H1 (cell line): ENCODE results near the gene MPV17L. TPM values are rescaled to one million over a fixed set of nuclear protein-coding genes. Genes with fewer than 3 reads are reported as not detected.
"Not testable (repeated sequence)": the region's sequence is repeated elsewhere in the genome, so short reads cannot be mapped to it uniquely, and the experiment has no call there.

Source experiments
- CTCF ChIA-PET: fragments of 300-600 bp; sonication (Branson Sonifier 250); formaldehyde crosslinking; loops from one replicate; lab custom pipeline; 2021; ENCODE audit not compliant: partially characterized antibody; lab: Charles Lee
- POLR2A ChIA-PET: fragments of 300-600 bp; sonication (Branson Sonifier 250); formaldehyde crosslinking; loops from one replicate; lab custom pipeline; 2021; ENCODE audit warnings: inconsistent platforms; ENCODE audit not compliant: partially characterized antibody; lab: Charles Lee
- DNase-seq, 2 experiments: peaks; one replicate each; pipeline versions ENCODE4 v3.0.0 to v3.0.0-alpha.2; 2010 to 2022; ENCODE audit warnings: low spot score in 2 of 2, low read depth in 1 of 2, mixed read lengths in 1 of 2
- FAIRE-seq: peaks from 2 replicates; lab custom pipeline; 2011; peaks lifted over from hg19 to GRCh38; lab: Jason Lieb, UNC
- H2AFZ ChIP-seq: 2 replicates; pipeline ENCODE4 v1.8.1; 2012; ENCODE audit warnings: low read length, inconsistent platforms
- H2AK5ac ChIP-seq: 2 replicates; pipeline ENCODE4 v1.6.1; 2013; ENCODE audit warnings: low read depth, low read length
- H2BK120ac ChIP-seq: replicated peaks from 2 replicates; pipeline ENCODE3; 2013; ENCODE audit warnings: low read depth, low read length, inconsistent platforms
- H2BK12ac ChIP-seq: 2 replicates; pipeline ENCODE4 v1.6.1; 2013; ENCODE audit warnings: low read depth, low read length
- H2BK15ac ChIP-seq: 2 replicates; pipeline ENCODE4 v1.6.1; 2013; ENCODE audit warnings: low read length
- H2BK20ac ChIP-seq: 2 replicates; pipeline ENCODE4 v1.6.1; 2013; ENCODE audit warnings: low read length
- H2BK5ac ChIP-seq: 2 replicates; pipeline ENCODE4 v1.6.1; 2013; ENCODE audit warnings: low read depth, low read length
- H3K14ac ChIP-seq: 2 replicates; pipeline ENCODE4 v1.6.1; 2013; ENCODE audit warnings: inconsistent platforms; ENCODE audit not compliant: insufficient read length
- H3K18ac ChIP-seq: 2 replicates; pipeline ENCODE4 v1.6.1; 2013; ENCODE audit warnings: low read length; ENCODE audit errors: extremely low read depth
- H3K23ac ChIP-seq: 2 replicates; pipeline ENCODE4 v1.6.1; 2013; ENCODE audit warnings: inconsistent platforms; ENCODE audit not compliant: insufficient read length
- H3K23me2 ChIP-seq: 2 replicates; pipeline ENCODE4 v1.6.1; 2013; ENCODE audit warnings: low read depth, low read length
- H3K27ac ChIP-seq: 2 replicates; pipeline ENCODE4 v1.6.1; 2011; ENCODE audit warnings: low read depth, low read length, inconsistent platforms
- H3K27me3 ChIP-seq, 4 experiments: replicated peaks in 1 of 4; 1 replicate in 1 of 4; 2 replicates in 3 of 4; pipeline versions ENCODE4 v1.6.1 to v1.8.1; 2011 to 2013; ENCODE audit warnings: low read length in 3 of 4, mild to moderate bottlenecking in 3 of 4, inconsistent platforms in 2 of 4, mixed read lengths in 2 of 4, moderate library complexity in 1 of 4; ENCODE audit not compliant: control insufficient read depth in 3 of 4, insufficient read depth in 3 of 4; ENCODE audit errors: extremely low read depth in 1 of 4
- H3K36me3 ChIP-seq, 4 experiments: 2 replicates each; pipeline versions ENCODE4 v1.6.1 to v1.8.1; 2011 to 2013; ENCODE audit warnings: mild to moderate bottlenecking in 4 of 4, low read length in 3 of 4, moderate library complexity in 2 of 4, control low read depth in 1 of 4, inconsistent platforms in 1 of 4; ENCODE audit not compliant: insufficient read depth in 4 of 4, control insufficient read depth in 2 of 4
- H3K4ac ChIP-seq: replicated peaks from 2 replicates; pipeline ENCODE3; 2013; ENCODE audit warnings: low read length, low read depth, mixed read lengths, inconsistent platforms; ENCODE audit not compliant: insufficient read length
- H3K4me1 ChIP-seq, 4 experiments: replicated peaks in 1 of 4; 1 replicate in 1 of 4; 2 replicates in 3 of 4; pipeline versions ENCODE4 v1.6.1 to v1.8.1; 2011 to 2013; ENCODE audit warnings: low read length in 3 of 4, inconsistent platforms in 2 of 4, mixed read lengths in 1 of 4; ENCODE audit not compliant: insufficient read depth in 4 of 4, control insufficient read depth in 3 of 4
- H3K4me2 ChIP-seq, 2 experiments: 2 replicates each; pipeline versions ENCODE4 v1.6.1 to v1.8.1; 2011 to 2013; ENCODE audit warnings: low read depth in 2 of 2, low read length in 2 of 2, control low read depth in 1 of 2, inconsistent platforms in 1 of 2, mild to moderate bottlenecking in 1 of 2; ENCODE audit not compliant: insufficient read depth in 1 of 2
- H3K4me3 ChIP-seq, 4 experiments: fragments of 200-600, 300-600 bp in 1 of 4; sonication (generic), shearing (Covaris generic), sonication (Bioruptor Twin) in 1 of 4; 2 replicates each; pipeline versions ENCODE4 v1.5.1 to v1.8.1; 2011 to 2016; ENCODE audit warnings: low read length in 4 of 4, low read depth in 3 of 4, control low read depth in 2 of 4, inconsistent platforms in 2 of 4, mild to moderate bottlenecking in 2 of 4, mixed read lengths in 1 of 4, moderate library complexity in 1 of 4; ENCODE audit not compliant: insufficient read depth in 2 of 4; ENCODE audit errors: extremely low read depth in 1 of 4
- H3K56ac ChIP-seq: replicated peaks from 2 replicates; pipeline ENCODE3; 2013; ENCODE audit warnings: low read depth, mild to moderate bottlenecking, mixed read lengths, low read length, inconsistent platforms; ENCODE audit not compliant: insufficient read length
- H3K79me1 ChIP-seq: 2 replicates; pipeline ENCODE4 v1.6.1; 2013; ENCODE audit warnings: low read depth, low read length, control low read depth
- H3K79me2 ChIP-seq, 2 experiments: 2 replicates each; pipeline versions ENCODE4 v1.6.1 to v1.8.1; 2012 to 2013; ENCODE audit warnings: low read length in 2 of 2, mild to moderate bottlenecking in 2 of 2, inconsistent platforms in 1 of 2; ENCODE audit not compliant: insufficient read depth in 2 of 2, control insufficient read depth in 1 of 2
- H3K9ac ChIP-seq, 4 experiments: replicated peaks in 1 of 4; 1 replicate in 1 of 4; 2 replicates in 3 of 4; pipeline versions ENCODE4 v1.6.1 to v1.8.1; 2011 to 2013; ENCODE audit warnings: low read depth in 3 of 4, low read length in 3 of 4, control low read depth in 2 of 4, mild to moderate bottlenecking in 2 of 4, moderate library complexity in 2 of 4, inconsistent platforms in 1 of 4; ENCODE audit errors: extremely low read depth in 1 of 4
- H3K9me3 ChIP-seq, 2 experiments: 2 replicates each; pipeline versions ENCODE4 v1.6.1 to v1.8.1; 2012 to 2013; ENCODE audit warnings: mild to moderate bottlenecking in 2 of 2, moderate library complexity in 2 of 2, control low read depth in 1 of 2, inconsistent platforms in 1 of 2, low read depth in 1 of 2, low read length in 1 of 2, mixed read lengths in 1 of 2; ENCODE audit not compliant: insufficient read depth in 2 of 2
- H4K20me1 ChIP-seq, 2 experiments: replicated peaks in 1 of 2; 2 replicates each; pipeline versions ENCODE3 to v1.8.1; 2011 to 2013; ENCODE audit warnings: inconsistent platforms in 2 of 2, low read length in 2 of 2, mild to moderate bottlenecking in 1 of 2; ENCODE audit not compliant: insufficient read depth in 2 of 2, control insufficient read depth in 1 of 2
- H4K5ac ChIP-seq: 2 replicates; pipeline ENCODE4 v1.6.1; 2013; ENCODE audit warnings: low read length, low read depth, mixed read lengths, inconsistent platforms; ENCODE audit not compliant: insufficient read length
- H4K8ac ChIP-seq: 2 replicates; pipeline ENCODE4 v1.8.0; 2013; ENCODE audit warnings: mild to moderate bottlenecking, moderate library complexity, low read length, inconsistent platforms; ENCODE audit not compliant: insufficient read depth; ENCODE audit errors: extremely low read depth
- H4K91ac ChIP-seq: replicated peaks from 2 replicates; pipeline ENCODE3; 2013; ENCODE audit warnings: low read length, mixed read lengths, inconsistent platforms; ENCODE audit not compliant: insufficient read length
- ASH2L ChIP-seq: fragments of 200-600, 300-600 bp; sonication (generic); IDR thresholded peaks from one replicate; pipeline ENCODE4 v1.7.1; 2017; ENCODE audit warnings: low read length
- E2F6 ChIP-seq: IDR thresholded peaks from 2 replicates; pipeline ENCODE4 v1.6.1; 2012; ENCODE audit warnings: inconsistent platforms
- WGBS, 2 experiments: shearing (Covaris generic) in 1 of 2; methylation state at CpG; one replicate each; pipeline versions ENCODE4 v1.1.6 to v1.1.7; 2013 to 2015; ENCODE audit warnings: low lambda C conversion rate in 2 of 2, mixed read lengths in 2 of 2, inconsistent platforms in 1 of 2, low coverage in 1 of 2, missing lambda C conversion rate in 1 of 2; ENCODE audit not compliant: insufficient replicate concordance in 2 of 2, insufficient coverage in 1 of 2, insufficient read length in 1 of 2; ENCODE audit errors: extremely low coverage in 1 of 2, missing lambda C conversion rate in 1 of 2; 5-methylcytosine and 5-hydroxymethylcytosine counted together
- polyA plus RNA-seq, 7 experiments: library from polyadenylated mRNA; depleted of rRNA in 3 of 7; stranded (reverse) in 5 of 7; unstranded in 2 of 7; fragments of >200 nt in 5 of 7; fragments of 200-250 nt in 2 of 7; gene quantifications; 1 replicate in 5 of 7; 2 replicates in 1 of 7; 4 replicates in 1 of 7; pipeline versions ENCODE4 v1.2.1 to v1.2.3, GENCODE V29; 2011 to 2013; ENCODE audit warnings: missing spikeins in 2 of 7, mixed read lengths in 2 of 7
- total RNA-seq: library from RNA; stranded (reverse); fragmentation: NEBNext Ultra II Directional; extraction: Animal tissue kit (Norgen Biotek cat#: 25700); gene quantifications from 2 replicates; pipeline ENCODE4 v1.2.1, GENCODE V29; 2021

Gene MPV17L
- total and polyA plus RNA-seq, 2 of the 8 experiments (the other 6 are each of a cell fraction or from before 2014, with no cell fraction given), result 6.7 to 8.2 TPM

GRCh38 chr16:15395631-15396508 is at the start of gene MPV17L (continued):
- TF ChIP-seq E2F6 (peak; percentile 46; the same call in 1 of the 2 replicates), ASH2L (peak; percentile 60)

DNA sequence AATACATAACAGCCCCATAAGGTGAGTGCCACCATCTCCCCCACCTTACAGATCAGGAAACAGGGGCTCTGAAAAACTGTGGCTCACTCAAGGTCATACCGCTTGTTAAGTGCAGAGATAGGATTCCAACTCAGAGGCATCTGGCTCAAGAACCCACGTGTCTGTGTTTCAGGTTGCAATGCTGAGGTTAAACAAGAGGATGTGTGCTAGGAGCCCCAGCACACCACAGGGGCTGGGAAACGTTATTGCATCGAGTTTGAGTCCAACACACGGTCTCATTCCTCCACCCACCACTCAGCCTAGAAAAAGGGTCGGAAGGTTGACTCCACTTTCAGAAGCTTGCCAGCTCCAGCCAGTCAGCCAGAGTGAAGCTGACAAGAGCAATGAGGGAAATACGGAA is 46.8 kb upstream of the MPV17L start:
- FAIRE-seq, result not testable (repeated sequence)

More for the DNA sequence above, 46.8 kb upstream of the MPV17L start:
- H2BK20ac ChIP-seq, H3K4me2 ChIP-seq, H3K4me3 ChIP-seq, H2BK5ac ChIP-seq, CTCF ChIA-PET, H3K23ac ChIP-seq, H3K56ac ChIP-seq, H3K14ac ChIP-seq, H3K9me3 ChIP-seq, DNase-seq, H2BK12ac ChIP-seq, H3K27me3 ChIP-seq, H3K79me1 ChIP-seq, H3K79me2 ChIP-seq, H3K27ac ChIP-seq, H3K4me1 ChIP-seq, H3K18ac ChIP-seq, H2AK5ac ChIP-seq, H4K20me1 ChIP-seq, H4K8ac ChIP-seq, H2AFZ ChIP-seq, H4K5ac ChIP-seq, H3K36me3 ChIP-seq, POLR2A ChIA-PET, H3K9ac ChIP-seq, H2BK15ac ChIP-seq, H3K4ac ChIP-seq, H3K23me2 ChIP-seq, H4K91ac ChIP-seq, H2BK120ac ChIP-seq: not testable (repeated sequence)
- WGBS, 2 experiments, result no CpG with 5 or more reads among the region's 7 CpGs
